Measurements from ENCODE around the gene DHPS. TPM values are rescaled to one million over a fixed set of nuclear protein-coding genes. Genes with fewer than 3 reads are reported as not detected.
A peak's percentile ranks its signal among the peaks of the same experiment; 100 is the strongest.

The DHPS gene
- total RNA-seq, 1 donor from 2014 or later: 55.3 TPM

DNA sequence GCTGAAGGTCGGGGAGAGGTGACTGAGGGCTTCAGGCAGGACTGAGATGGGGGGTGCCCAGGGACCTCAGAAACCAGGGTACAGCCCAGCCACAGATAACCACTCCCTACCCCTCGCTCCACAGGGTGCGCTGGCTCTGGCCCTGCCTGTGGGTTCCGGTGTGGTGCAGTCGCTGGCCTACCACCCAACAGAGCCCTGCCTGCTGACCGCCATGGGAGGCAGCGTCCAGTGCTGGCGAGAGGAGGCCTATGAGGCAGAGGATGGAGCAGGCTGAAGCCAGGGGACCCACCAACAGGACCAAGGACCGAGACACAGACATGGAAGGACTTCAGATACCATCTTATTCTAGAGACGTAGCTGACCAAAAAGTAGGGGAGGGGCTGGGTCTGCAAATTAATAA lies 6.3 kb downstream of the DHPS start:
- H3K4me1 Mint-ChIP-seq (ENCODE audit: unreplicated experiment): peaks cover 18% of the 10 kb centered on the region
- no peak overlapping the region for H3K27ac Mint-ChIP-seq (ENCODE audit: unreplicated experiment)
- peaks cover 19% of the 10 kb centered on the region for H3K27me3 Mint-ChIP-seq (ENCODE audit: unreplicated experiment)
- H3K9me3 Mint-ChIP-seq (ENCODE audit: unreplicated experiment): no peaks in the 10 kb centered on the region
- peaks cover 35% of the 10 kb centered on the region for H3K36me3 Mint-ChIP-seq (ENCODE audit: low read depth, unreplicated experiment)
- no peak overlapping the region for H3K4me3 Mint-ChIP-seq (ENCODE audit: unreplicated experiment)
- TF ChIP-seq CTCF (IDR thresholded peaks at IDR 0.05; ENCODE audit: unreplicated experiment): no peak
- no peak for DNase-seq (ENCODE audit: low spot score)

DNA sequence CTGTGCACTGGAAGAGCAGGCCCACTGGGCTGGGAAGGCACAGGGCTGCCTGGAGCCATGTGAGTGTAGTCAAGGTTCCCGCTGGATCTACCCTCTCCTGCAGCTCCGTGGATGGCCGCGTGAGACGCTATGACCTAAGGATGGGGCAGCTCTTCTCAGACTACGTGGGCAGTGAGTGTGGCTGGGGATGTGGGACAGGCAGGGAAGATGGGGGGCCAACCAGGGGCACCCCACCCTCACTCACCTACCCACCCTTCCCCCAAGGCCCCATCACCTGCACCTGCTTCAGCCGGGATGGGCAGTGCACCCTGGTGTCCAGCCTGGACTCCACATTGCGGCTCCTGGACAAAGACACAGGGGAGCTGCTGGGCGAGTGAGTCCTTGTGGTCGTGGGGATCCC lies 8.9 kb downstream of the DHPS start:
- H3K27ac Mint-ChIP-seq (ENCODE audit: unreplicated experiment): no peak overlapping the region
- no peaks in the 10 kb centered on the region for H3K9me3 Mint-ChIP-seq (ENCODE audit: unreplicated experiment)
- no peak overlapping the region for H3K4me3 Mint-ChIP-seq (ENCODE audit: unreplicated experiment)
- no peak for TF ChIP-seq CTCF (IDR thresholded peaks at IDR 0.05; ENCODE audit: unreplicated experiment)
- H3K36me3 Mint-ChIP-seq (ENCODE audit: low read depth, unreplicated experiment): peaks cover 35% of the 10 kb centered on the region
- no peak for DNase-seq (ENCODE audit: low spot score)
- H3K27me3 Mint-ChIP-seq (ENCODE audit: unreplicated experiment): peaks cover 23% of the 10 kb centered on the region
- H3K4me1 Mint-ChIP-seq (ENCODE audit: unreplicated experiment): peaks cover 31% of the 10 kb centered on the region

- no peaks in the 10 kb centered on the region for H3K9me3 Mint-ChIP-seq (ENCODE audit: unreplicated experiment)
- DNase-seq (ENCODE audit: low spot score): no peak
- peaks cover 45% of the 10 kb centered on the region for H3K4me1 Mint-ChIP-seq (ENCODE audit: unreplicated experiment)
These were observed 11.3 kb downstream of the DHPS start for GRCh38 chr19:12670159-12670928.

DNA sequence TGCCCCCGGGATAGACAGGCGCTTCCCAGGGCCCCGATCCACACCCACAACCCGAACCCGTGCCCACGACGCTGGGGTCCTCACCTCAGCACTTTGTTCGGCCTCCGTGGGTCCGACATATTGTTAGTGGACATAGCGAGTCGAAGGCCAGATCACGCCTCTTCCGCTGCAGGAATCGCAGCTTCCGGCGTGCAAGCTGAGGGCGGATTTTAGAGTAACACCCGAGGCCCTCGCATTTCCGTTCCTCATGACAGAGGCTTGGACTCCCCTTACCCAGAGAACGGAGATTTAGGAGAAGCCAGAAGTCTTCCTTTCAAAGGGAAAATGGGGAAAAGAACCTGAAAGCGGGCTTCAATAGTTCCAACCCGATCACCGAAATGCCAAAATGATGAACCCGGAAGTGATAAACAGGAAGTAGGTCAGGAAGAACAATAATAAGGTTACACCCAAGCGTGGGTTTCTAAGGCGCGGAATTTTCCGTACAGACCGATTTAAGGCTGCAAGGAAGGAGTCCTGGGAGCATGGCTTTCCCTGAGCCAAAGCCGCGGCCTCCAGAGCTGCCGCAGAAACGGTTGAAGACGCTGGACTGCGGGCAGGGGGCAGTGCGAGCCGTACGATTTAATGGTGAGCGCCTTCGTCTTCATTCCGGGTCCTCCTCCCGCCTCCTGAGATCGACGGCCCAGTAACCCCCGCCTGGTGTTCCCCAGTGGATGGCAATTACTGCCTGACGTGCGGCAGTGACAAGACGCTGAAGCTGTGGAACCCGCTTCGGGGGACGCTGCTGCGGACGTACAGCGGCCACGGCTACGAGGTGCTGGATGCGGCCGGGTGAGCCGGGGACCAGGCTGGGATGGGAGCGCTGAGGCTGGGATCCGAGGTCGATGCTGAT lies 12.2 kb downstream of the DHPS start:
- Mint-ChIP-seq H3K4me3 (ENCODE audit: unreplicated experiment) (peak overlapping the region; percentile 98), H3K27ac (ENCODE audit: unreplicated experiment) (peak overlapping the region; percentile 97), H3K27me3 (ENCODE audit: unreplicated experiment) (peaks cover 26% of the 10 kb centered on the region), H3K4me1 (ENCODE audit: unreplicated experiment) (peaks cover 42% of the 10 kb centered on the region), H3K36me3 (ENCODE audit: low read depth, unreplicated experiment) (peaks cover 28% of the 10 kb centered on the region), H3K9me3 (ENCODE audit: unreplicated experiment) (no peaks in the 10 kb centered on the region)
- DNase-seq (ENCODE audit: low spot score): peak; percentile 72
- no peak for TF ChIP-seq CTCF (IDR thresholded peaks at IDR 0.05; ENCODE audit: unreplicated experiment)

More at GRCh38 chr19:12670159-12670928, 11.3 kb downstream of the DHPS start:
- Mint-ChIP-seq H3K27me3 (ENCODE audit: unreplicated experiment) (peaks cover 29% of the 10 kb centered on the region), H3K36me3 (ENCODE audit: low read depth, unreplicated experiment) (peaks cover 31% of the 10 kb centered on the region), H3K4me3 (ENCODE audit: unreplicated experiment) (peak overlapping the region; percentile 98), H3K27ac (ENCODE audit: unreplicated experiment) (peak overlapping the region; percentile 97)
- TF ChIP-seq CTCF (IDR thresholded peaks at IDR 0.05; ENCODE audit: unreplicated experiment): no peak

All from endothelial cell (in vitro differentiated cells).